IPS-15b (cell line): ENCODE data around the gene MCOLN3.
A peak's percentile ranks its signal among the peaks of the same experiment; 100 is the strongest.

Experiments used
- H3K27me3 ChIP-seq: one replicate; pipeline ENCODE4 v1.6.1; 2013; ENCODE audit warnings: low read length; ENCODE audit not compliant: control insufficient read depth, insufficient read depth
- H3K36me3 ChIP-seq: one replicate; pipeline ENCODE4 v1.6.1; 2013; ENCODE audit warnings: low read length; ENCODE audit not compliant: control insufficient read depth, insufficient read depth
- H3K4me1 ChIP-seq: one replicate; pipeline ENCODE4 v1.6.1; 2013; ENCODE audit warnings: mild to moderate bottlenecking, low read length; ENCODE audit not compliant: control insufficient read depth, insufficient read depth
- H3K4me3 ChIP-seq: one replicate; pipeline ENCODE4 v1.5.1; 2013; ENCODE audit warnings: low read depth, low read length
- H3K9ac ChIP-seq: one replicate; pipeline ENCODE4 v1.6.1; 2013; ENCODE audit warnings: low read depth, mild to moderate bottlenecking, low read length
- H3K9me3 ChIP-seq: one replicate; pipeline ENCODE4 v1.6.1; 2013; ENCODE audit warnings: mild to moderate bottlenecking, low read length; ENCODE audit not compliant: control insufficient read depth, insufficient read depth

The MCOLN3 gene

DNA sequence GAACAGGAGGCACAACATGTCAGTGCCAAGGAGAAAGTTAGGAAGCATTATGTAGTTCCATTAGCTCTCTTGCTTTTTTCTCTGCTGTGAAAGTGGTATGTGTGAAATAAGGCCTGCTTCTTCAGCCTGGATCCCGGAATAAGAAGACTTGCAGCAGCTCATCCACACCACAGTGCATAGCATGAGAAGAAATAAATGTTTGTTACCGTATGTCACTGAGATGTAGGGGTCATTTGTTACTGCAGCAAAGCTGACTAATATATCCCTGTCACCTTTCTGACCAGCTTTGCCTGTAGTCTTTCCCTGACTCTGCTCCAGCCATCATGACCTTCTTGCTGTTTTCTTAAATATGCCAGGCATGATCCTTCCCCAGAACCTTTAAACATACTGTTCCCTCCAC lies 20.5 kb upstream of the MCOLN3 start:
- no peak overlapping the region for H3K4me3 ChIP-seq
- H3K9me3 ChIP-seq: no peaks in the 10 kb centered on the region
- H3K27me3 ChIP-seq: no peaks in the 10 kb centered on the region
- H3K36me3 ChIP-seq: no peaks in the 10 kb centered on the region
- H3K4me1 ChIP-seq: no peaks in the 10 kb centered on the region
- H3K9ac ChIP-seq: no peak overlapping the region

GRCh38 chr1:85065550-85065949 lies 17.2 kb upstream of the MCOLN3 start:
- H3K4me3 ChIP-seq: no peak overlapping the region
- no peaks in the 10 kb centered on the region for H3K9me3 ChIP-seq
- no peak overlapping the region for H3K9ac ChIP-seq
- H3K4me1 ChIP-seq: peaks cover 6% of the 10 kb centered on the region
- no peaks in the 10 kb centered on the region for H3K36me3 ChIP-seq
- peaks cover 13% of the 10 kb centered on the region for H3K27me3 ChIP-seq

DNA sequence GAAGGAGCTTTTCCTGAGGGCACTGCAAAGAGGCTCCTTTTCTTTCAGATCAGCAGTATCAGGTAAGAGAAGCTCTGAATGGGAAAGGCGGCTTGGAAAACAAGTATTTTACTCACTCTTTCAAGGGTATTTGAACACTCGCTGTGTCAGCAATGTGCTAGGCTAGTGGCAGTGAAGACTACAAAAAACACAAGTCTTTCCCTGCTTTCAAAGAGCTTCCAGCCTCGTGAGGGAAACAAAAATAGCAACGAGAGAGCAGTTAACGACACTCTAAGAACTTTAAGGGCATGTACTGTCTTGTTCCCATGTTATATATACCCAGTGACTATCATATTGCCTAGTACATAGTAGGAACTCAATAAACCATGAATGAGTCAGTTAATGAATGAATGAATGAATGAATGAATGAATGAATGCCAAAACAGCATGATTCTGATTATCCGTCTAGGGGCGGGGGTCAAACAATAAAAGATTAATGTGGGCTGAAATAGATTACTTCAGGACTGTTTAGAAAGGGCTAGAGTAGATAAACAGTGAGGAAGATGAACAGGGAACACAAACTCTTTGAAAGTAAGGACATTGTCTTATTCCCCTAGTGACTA lies 14.2 kb upstream of the MCOLN3 start:
- Histone ChIP-seq H3K4me3 (peak overlapping the region; percentile 78), H3K9me3 (no peaks in the 10 kb centered on the region), H3K36me3 (no peaks in the 10 kb centered on the region), H3K27me3 (peaks cover 13% of the 10 kb centered on the region), H3K9ac (no peak overlapping the region), H3K4me1 (peaks cover 6% of the 10 kb centered on the region)

DNA sequence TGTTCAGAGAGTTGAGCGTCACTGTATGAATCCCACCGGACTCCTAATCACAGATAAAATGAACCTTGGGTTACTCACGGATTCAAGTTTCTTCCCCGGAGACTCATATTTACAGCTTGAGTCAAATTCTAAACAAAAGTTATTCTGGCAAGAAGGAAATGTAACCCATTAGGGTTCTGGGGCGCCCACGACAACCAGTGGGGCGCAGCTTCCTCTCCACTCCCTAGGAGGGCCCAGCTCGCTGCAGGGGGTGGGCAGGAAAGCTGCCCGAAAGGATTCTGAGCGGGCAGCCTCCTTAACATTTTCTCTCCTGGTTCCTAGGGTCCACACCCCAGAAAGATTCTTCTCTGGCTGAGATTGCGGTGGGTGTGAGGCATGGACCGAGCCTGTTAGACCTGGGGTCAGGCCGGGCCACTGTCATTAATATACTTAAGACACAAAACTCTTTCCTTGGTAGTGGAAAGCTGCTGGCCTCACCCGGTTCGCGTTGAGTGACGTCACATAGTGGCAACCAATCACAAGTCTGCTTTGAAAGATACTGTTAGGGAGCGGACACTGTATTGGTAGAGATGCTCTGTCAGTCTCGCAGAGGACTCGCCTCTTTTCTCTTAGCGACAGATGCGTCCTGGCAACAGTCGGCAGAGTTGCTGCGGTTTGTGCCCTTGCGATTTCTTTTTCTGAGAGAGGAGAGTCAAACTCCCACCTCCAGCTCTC lies 13.6 kb upstream of the MCOLN3 start:
- H3K4me3 ChIP-seq: peak overlapping the region; percentile 78
- no peak overlapping the region for H3K9ac ChIP-seq
- H3K36me3 ChIP-seq: no peaks in the 10 kb centered on the region
- H3K9me3 ChIP-seq: no peaks in the 10 kb centered on the region
- H3K4me1 ChIP-seq: peaks cover 6% of the 10 kb centered on the region
- peaks cover 13% of the 10 kb centered on the region for H3K27me3 ChIP-seq

- peaks cover 6% of the 10 kb centered on the region for H3K4me1 ChIP-seq
- H3K36me3 ChIP-seq: no peaks in the 10 kb centered on the region
- H3K9me3 ChIP-seq: no peaks in the 10 kb centered on the region
- peaks cover 13% of the 10 kb centered on the region for H3K27me3 ChIP-seq
- no peak overlapping the region for H3K4me3 ChIP-seq
- H3K9ac ChIP-seq: no peak overlapping the region
These were observed 11.7 kb upstream of the MCOLN3 start for GRCh38 chr1:85060038-85060437.

- Histone ChIP-seq H3K4me3 (no peak overlapping the region), H3K36me3 (no peaks in the 10 kb centered on the region), H3K27me3 (peaks cover 13% of the 10 kb centered on the region), H3K9ac (no peak overlapping the region), H3K9me3 (no peaks in the 10 kb centered on the region), H3K4me1 (peaks cover 6% of the 10 kb centered on the region)
These were observed 11.3 kb upstream of the MCOLN3 start for GRCh38 chr1:85059563-85059962.

DNA sequence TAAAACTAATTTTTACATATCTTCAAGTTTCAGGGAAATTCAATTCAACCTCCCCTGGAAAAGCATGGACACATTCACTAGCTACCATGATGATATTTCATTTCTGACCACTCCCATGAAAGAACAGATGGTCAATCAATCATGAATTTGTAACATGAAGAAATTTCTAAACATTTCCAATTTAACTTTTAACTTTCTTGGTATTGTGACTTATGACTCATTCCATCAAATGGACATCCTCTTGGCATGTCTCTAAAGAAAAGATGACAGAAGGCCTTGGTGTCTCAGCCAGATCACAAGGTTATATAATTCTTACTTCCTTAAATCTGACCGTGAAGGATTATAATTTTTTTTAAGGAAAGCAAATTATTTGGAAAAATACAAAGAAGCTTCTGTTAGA lies 10.5 kb upstream of the MCOLN3 start:
- peaks cover 13% of the 10 kb centered on the region for H3K27me3 ChIP-seq
- no peaks in the 10 kb centered on the region for H3K36me3 ChIP-seq
- no peaks in the 10 kb centered on the region for H3K9me3 ChIP-seq
- H3K9ac ChIP-seq: no peak overlapping the region
- no peak overlapping the region for H3K4me3 ChIP-seq
- H3K4me1 ChIP-seq: peaks cover 6% of the 10 kb centered on the region

GRCh38 chr1:85058311-85058710 lies 10.0 kb upstream of the MCOLN3 start:
- H3K9me3 ChIP-seq: no peaks in the 10 kb centered on the region
- H3K27me3 ChIP-seq: peaks cover 8% of the 10 kb centered on the region
- H3K4me3 ChIP-seq: no peak overlapping the region
- no peak overlapping the region for H3K9ac ChIP-seq
- no peaks in the 10 kb centered on the region for H3K36me3 ChIP-seq
- H3K4me1 ChIP-seq: peaks cover 4% of the 10 kb centered on the region

GRCh38 chr1:85054664-85055063 lies 6.4 kb upstream of the MCOLN3 start:
- no peaks in the 10 kb centered on the region for H3K4me1 ChIP-seq
- no peak overlapping the region for H3K4me3 ChIP-seq
- no peak overlapping the region for H3K9ac ChIP-seq
- H3K9me3 ChIP-seq: no peaks in the 10 kb centered on the region
- peaks cover 14% of the 10 kb centered on the region for H3K27me3 ChIP-seq
- no peaks in the 10 kb centered on the region for H3K36me3 ChIP-seq

DNA sequence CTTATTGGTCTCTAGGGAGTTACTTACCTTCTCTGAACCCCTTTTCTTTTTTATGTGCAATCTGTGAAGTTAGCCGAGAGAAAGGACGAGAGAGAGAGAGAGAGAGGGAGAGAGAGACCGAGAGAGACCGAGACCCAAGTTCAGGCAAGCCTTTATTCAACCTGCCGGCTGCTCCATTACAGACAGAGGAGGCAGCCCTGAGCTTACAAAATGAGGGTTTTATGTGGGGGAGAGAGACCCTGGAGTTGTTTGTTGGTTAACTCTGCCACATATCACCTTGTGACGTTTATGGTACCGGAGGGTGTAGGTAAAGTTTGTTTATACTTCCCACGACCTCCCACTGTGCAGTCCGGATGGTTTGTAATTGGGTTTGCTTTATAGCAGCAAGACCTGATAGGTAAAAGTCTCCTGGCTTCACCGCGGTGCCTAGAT lies 1.5 kb upstream of the MCOLN3 start:
- Histone ChIP-seq H3K27me3 (peaks cover 54% of the 10 kb centered on the region), H3K4me3 (peak overlapping the region; percentile 1), H3K4me1 (peaks cover 3% of the 10 kb centered on the region), H3K9me3 (no peaks in the 10 kb centered on the region), H3K9ac (no peak overlapping the region), H3K36me3 (no peaks in the 10 kb centered on the region)

GRCh38 chr1:85047472-85048295 lies 616 bp downstream of the MCOLN3 start:
- peaks cover 54% of the 10 kb centered on the region for H3K27me3 ChIP-seq
- peak overlapping the region; percentile 55 for H3K4me3 ChIP-seq

DNA sequence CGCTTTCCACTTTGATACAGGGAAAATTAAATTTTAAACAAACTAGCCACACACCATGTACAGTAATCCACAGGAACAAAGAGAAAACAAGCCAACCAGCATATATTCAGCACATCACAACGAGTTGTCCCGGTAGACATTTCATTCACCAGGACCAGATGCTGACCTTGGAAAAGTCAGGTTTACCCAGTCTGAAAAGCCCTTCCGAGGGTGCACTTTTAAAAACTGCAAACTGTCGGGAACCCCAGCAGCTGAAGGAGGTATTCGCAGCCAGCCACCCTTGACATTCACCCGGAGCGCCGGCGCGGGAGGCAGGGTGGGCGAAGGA lies 1.2 kb downstream of the MCOLN3 start:
- Histone ChIP-seq H3K36me3 (no peaks in the 10 kb centered on the region), H3K27me3 (peaks cover 54% of the 10 kb centered on the region), H3K9me3 (no peaks in the 10 kb centered on the region), H3K4me1 (peaks cover 3% of the 10 kb centered on the region), H3K4me3 (peak overlapping the region; percentile 55), H3K9ac (no peak overlapping the region)

More at GRCh38 chr1:85047472-85048295, 616 bp downstream of the MCOLN3 start:
- Histone ChIP-seq H3K36me3 (no peaks in the 10 kb centered on the region), H3K4me1 (peaks cover 3% of the 10 kb centered on the region), H3K9ac (no peak overlapping the region), H3K9me3 (no peaks in the 10 kb centered on the region)
